Erythroblast (primary cell): ENCODE measurements around the gene C2orf81.
"Not testable (repeated sequence)": the region's sequence is repeated elsewhere in the genome, so short reads cannot be mapped to it uniquely, and the experiment has no call there.

Experiments
- GATA1 ChIP-seq: IDR thresholded peaks from 2 replicates; pipeline ENCODE4 v1.6.1; 2011; ENCODE audit warnings: low read depth, mild to moderate bottlenecking, control low read depth, low read length, moderate library complexity
- POLR2A ChIP-seq: IDR thresholded peaks from 2 replicates; pipeline ENCODE4 v1.6.1; 2011; ENCODE audit warnings: mild to moderate bottlenecking, low read length

DNA sequence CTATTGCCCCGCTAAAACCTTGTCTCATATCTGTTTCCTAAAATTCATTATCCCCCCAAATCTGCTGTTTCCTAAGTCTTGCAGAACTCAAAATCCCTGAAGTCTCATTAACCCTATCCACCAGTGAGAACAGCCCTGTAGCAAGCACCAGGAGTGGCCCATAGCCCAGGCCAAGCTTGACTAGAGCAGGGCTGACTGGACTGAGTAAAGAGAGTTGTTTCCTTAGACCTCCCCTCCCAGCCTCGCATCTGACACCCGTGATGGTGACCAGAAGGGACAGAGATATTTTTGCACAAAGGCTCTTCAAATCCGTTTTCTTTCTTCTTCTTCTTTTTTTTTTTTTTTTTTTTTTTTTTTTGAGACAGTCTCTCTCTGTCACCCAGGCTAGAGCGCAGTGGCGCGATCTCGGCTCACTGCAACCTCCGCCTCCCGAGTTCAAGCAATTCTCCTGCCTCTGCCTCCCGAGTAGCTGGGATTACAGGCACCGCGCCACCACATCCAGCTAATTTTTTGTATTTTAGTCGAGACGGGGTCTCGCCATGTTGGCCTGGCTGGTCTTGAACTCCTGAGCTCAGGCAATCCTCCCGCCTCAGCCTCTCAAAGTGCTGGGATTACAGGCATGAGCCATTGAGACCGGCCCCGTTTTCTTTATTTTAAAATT lies 846 bp downstream of the C2orf81 start:
- not testable (repeated sequence) for TF ChIP-seq POLR2A, GATA1
